Liver (tissue), 9 donors: ENCODE results near the gene GPAT3. TPM values are rescaled to one million over a fixed set of nuclear protein-coding genes. Genes with fewer than 3 reads are reported as not detected.

ENCODE experiments used
- DNase-seq: peaks from one replicate; pipeline ENCODE4 v3.0.0-alpha.2; 2017; ENCODE audit warnings: low spot score
- H3K27ac ChIP-seq, 2 donors: one replicate each; pipeline ENCODE4 v1.7.0; 2013; ENCODE audit warnings: inconsistent platforms in 2 of 2, low read length in 2 of 2, control low read depth in 1 of 2, low read depth in 1 of 2, mild to moderate bottlenecking in 1 of 2
- H3K27me3 ChIP-seq, 4 donors: one replicate each; pipeline versions ENCODE4 v1.6.1 to v1.7.0; 2013; ENCODE audit warnings: low read length in 3 of 4, inconsistent platforms in 1 of 4, mild to moderate bottlenecking in 1 of 4, moderate library complexity in 1 of 4; ENCODE audit not compliant: control insufficient read depth in 4 of 4, insufficient read depth in 4 of 4
- H3K36me3 ChIP-seq, 4 donors: one replicate each; pipeline versions ENCODE4 v1.6.1 to v1.7.0; 2013; ENCODE audit warnings: low read length in 3 of 4, mild to moderate bottlenecking in 3 of 4, low read depth in 1 of 4, moderate library complexity in 1 of 4; ENCODE audit not compliant: control insufficient read depth in 4 of 4, insufficient read depth in 3 of 4
- H3K4me1 ChIP-seq, 4 donors: one replicate each; pipeline versions ENCODE4 v1.6.1 to v1.7.0; 2013; ENCODE audit warnings: low read length in 3 of 4, mild to moderate bottlenecking in 3 of 4, moderate library complexity in 1 of 4; ENCODE audit not compliant: control insufficient read depth in 4 of 4, insufficient read depth in 4 of 4
- H3K4me3 ChIP-seq, 3 donors: one replicate each; pipeline versions ENCODE4 v1.6.1 to v1.7.0; 2013; ENCODE audit warnings: low read length in 3 of 3, control low read depth in 1 of 3, low read depth in 1 of 3, mild to moderate bottlenecking in 1 of 3
- H3K9ac ChIP-seq, 2 donors: one replicate each; pipeline ENCODE4 v1.7.0; 2013; ENCODE audit warnings: low read length in 2 of 2, mild to moderate bottlenecking in 2 of 2, moderate library complexity in 2 of 2, control low read depth in 1 of 2, low read depth in 1 of 2
- H3K9me3 ChIP-seq, 4 donors: one replicate each; pipeline versions ENCODE4 v1.6.1 to v1.7.0; 2013; ENCODE audit warnings: low read length in 3 of 4; ENCODE audit not compliant: control insufficient read depth in 4 of 4
- EGR1 ChIP-seq, 2 donors: IDR thresholded peaks; 2 replicates each; pipeline ENCODE4 v1.6.1; 2016 to 2018; ENCODE audit warnings: antibody characterized with exemption in 2 of 2, low read depth in 2 of 2
- FOXA1 ChIP-seq: IDR thresholded peaks from 2 replicates; pipeline ENCODE4 v1.6.1; 2016; ENCODE audit warnings: antibody characterized with exemption
- FOXA2 ChIP-seq: IDR thresholded peaks from 2 replicates; pipeline ENCODE4 v1.6.1; 2016; ENCODE audit warnings: antibody characterized with exemption
- GABPA ChIP-seq, 2 donors: IDR thresholded peaks in 1 of 2; conservative IDR thresholded peaks in 1 of 2; 2 replicates each; pipeline ENCODE4 v1.6.1; 2016; ENCODE audit warnings: antibody characterized with exemption in 2 of 2, mild to moderate bottlenecking in 1 of 2, moderate library complexity in 1 of 2
- HNF4A ChIP-seq, 2 donors: conservative IDR thresholded peaks; 2 replicates each; pipeline ENCODE4 v1.6.1; 2016; ENCODE audit warnings: antibody characterized with exemption in 2 of 2, mild to moderate bottlenecking in 2 of 2
- HNF4G ChIP-seq: IDR thresholded peaks from 2 replicates; pipeline ENCODE4 v1.6.1; 2016; ENCODE audit warnings: antibody characterized with exemption
- JUND ChIP-seq, 2 donors: IDR thresholded peaks; 2 replicates each; pipeline ENCODE4 v1.6.1; 2016; ENCODE audit warnings: antibody characterized with exemption in 2 of 2
- NR2F2 ChIP-seq: IDR thresholded peaks from 2 replicates; pipeline ENCODE4 v1.6.1; 2016; ENCODE audit warnings: antibody characterized with exemption
- RAD21 ChIP-seq, 2 donors: IDR thresholded peaks; 2 replicates each; pipeline ENCODE4 v1.6.1; 2016; ENCODE audit warnings: antibody characterized with exemption in 2 of 2, mild to moderate bottlenecking in 2 of 2
- RXRA ChIP-seq, 2 donors: IDR thresholded peaks; 2 replicates each; pipeline ENCODE4 v1.6.1; 2017 to 2018; ENCODE audit warnings: antibody characterized with exemption in 2 of 2, mild to moderate bottlenecking in 1 of 2
- SP1 ChIP-seq: IDR thresholded peaks from 2 replicates; pipeline ENCODE4 v1.6.1; 2018; ENCODE audit warnings: antibody characterized with exemption, mild to moderate bottlenecking
- TAF1 ChIP-seq: conservative IDR thresholded peaks from 2 replicates; pipeline ENCODE4 v1.6.1; 2016; ENCODE audit warnings: antibody characterized with exemption, mild to moderate bottlenecking
- YY1 ChIP-seq: IDR thresholded peaks from 2 replicates; pipeline ENCODE4 v1.6.1; 2016; ENCODE audit warnings: antibody characterized with exemption, mild to moderate bottlenecking
- WGBS: extraction: QIAGEN DNeasy Blood & Tissue Kit; methylation state at CpG from one replicate; pipeline ENCODE4 v1.1.7; 2013; 5-methylcytosine and 5-hydroxymethylcytosine counted together
- polyA plus RNA-seq, 2 donors: library from polyadenylated mRNA; stranded (reverse) in 1 of 2; unstranded in 1 of 2; fragments of 200-250 nt in 1 of 2; fragments of >200 nt in 1 of 2; fragmentation: Nextera tagmentation in 1 of 2; extraction: Ambion mirVana in 1 of 2; gene quantifications; one replicate each; pipeline versions ENCODE4 v1.2.1 to v1.2.3, GENCODE V29; 2013 to 2015
- total RNA-seq, 2 donors: library from RNA; depleted of rRNA; stranded (reverse); fragments of >200 nt; gene quantifications; one replicate each; pipeline ENCODE4 v1.2.3, GENCODE V29; 2014
- TF ChIP-seq, protein P1 (sequence below): IDR thresholded peaks from 2 replicates; pipeline ENCODE4 v1.6.1; 2016; ENCODE audit warnings: antibody characterized with exemption
- TF ChIP-seq, protein P2 (sequence below): fragments of 150-350 bp; IDR thresholded peaks from 2 replicates; pipeline ENCODE4 v1.5.1; 2017; ENCODE audit warnings: improper control_type of control experiment, low read depth, low read length; ENCODE audit not compliant: missing input control
- TF ChIP-seq, protein P3 (sequence below): IDR thresholded peaks from 2 replicates; pipeline ENCODE4 v1.6.1; 2016; ENCODE audit warnings: antibody characterized with exemption, mild to moderate bottlenecking
- TF ChIP-seq, protein P4 (sequence below): IDR thresholded peaks from 2 replicates; pipeline ENCODE4 v1.6.1; 2016; ENCODE audit warnings: antibody characterized with exemption
- TF ChIP-seq, protein P5 (sequence below): IDR thresholded peaks from 2 replicates; pipeline ENCODE4 v1.6.1; 2016; ENCODE audit warnings: antibody characterized with exemption
- donor health status: healthy.
- donor health status: healthy.
- donor health status: healthy.
- donor health status: healthy.
- donor health status: healthy.

GPAT3 gene
- total and polyA plus RNA-seq, 4 donors = 1.8 to 6.2 (median 4.5) TPM

DNA sequence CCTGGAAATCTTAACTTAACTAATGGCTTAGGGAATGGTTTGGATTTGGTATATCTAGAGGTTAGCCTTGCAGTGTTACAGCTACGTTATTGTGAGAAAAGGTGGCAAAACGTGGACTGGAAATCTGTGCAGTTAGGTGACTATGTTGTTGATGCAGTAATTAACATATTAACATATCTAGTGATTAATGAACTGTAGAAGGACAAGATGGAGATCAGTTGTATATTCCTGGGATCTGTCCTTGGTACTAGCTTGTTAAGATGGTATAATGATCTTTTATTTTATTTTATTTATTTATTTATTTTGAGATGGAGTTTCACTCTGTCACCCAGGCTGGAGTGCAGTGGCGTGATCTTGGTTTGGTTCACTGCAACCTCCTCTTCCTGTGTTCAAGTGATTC is 36.9 kb downstream of the GPAT3 start:
- Histone ChIP-seq H3K9me3 (no peaks in the 10 kb centered on the region), H3K27ac (no peak overlapping the region), H3K27me3 (no peaks in the 10 kb centered on the region), H3K9ac (no peak overlapping the region), H3K4me3 (no peak overlapping the region), H3K36me3 (no peaks in the 10 kb centered on the region), H3K4me1 (peaks cover 2 to 8% (median 5%) of the 10 kb centered on the region in 4 donors)
- no peak for DNase-seq
- TF ChIP-seq, protein P1, sequence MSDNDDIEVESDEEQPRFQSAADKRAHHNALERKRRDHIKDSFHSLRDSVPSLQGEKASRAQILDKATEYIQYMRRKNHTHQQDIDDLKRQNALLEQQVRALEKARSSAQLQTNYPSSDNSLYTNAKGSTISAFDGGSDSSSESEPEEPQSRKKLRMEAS = no peak
- no peak for TF ChIP-seq EGR1 (IDR thresholded peaks at IDR 0.05; ENCODE audit: low read depth in 2 of 2)
- TF ChIP-seq TAF1 = no peak
- no peak for TF ChIP-seq RXRA (IDR thresholded peaks at IDR 0.05)
- TF ChIP-seq SP1 = no peak
- no peak for TF ChIP-seq FOXA2
- TF ChIP-seq, protein P2, sequence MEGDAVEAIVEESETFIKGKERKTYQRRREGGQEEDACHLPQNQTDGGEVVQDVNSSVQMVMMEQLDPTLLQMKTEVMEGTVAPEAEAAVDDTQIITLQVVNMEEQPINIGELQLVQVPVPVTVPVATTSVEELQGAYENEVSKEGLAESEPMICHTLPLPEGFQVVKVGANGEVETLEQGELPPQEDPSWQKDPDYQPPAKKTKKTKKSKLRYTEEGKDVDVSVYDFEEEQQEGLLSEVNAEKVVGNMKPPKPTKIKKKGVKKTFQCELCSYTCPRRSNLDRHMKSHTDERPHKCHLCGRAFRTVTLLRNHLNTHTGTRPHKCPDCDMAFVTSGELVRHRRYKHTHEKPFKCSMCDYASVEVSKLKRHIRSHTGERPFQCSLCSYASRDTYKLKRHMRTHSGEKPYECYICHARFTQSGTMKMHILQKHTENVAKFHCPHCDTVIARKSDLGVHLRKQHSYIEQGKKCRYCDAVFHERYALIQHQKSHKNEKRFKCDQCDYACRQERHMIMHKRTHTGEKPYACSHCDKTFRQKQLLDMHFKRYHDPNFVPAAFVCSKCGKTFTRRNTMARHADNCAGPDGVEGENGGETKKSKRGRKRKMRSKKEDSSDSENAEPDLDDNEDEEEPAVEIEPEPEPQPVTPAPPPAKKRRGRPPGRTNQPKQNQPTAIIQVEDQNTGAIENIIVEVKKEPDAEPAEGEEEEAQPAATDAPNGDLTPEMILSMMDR = no peak
- no peak for TF ChIP-seq GABPA (IDR thresholded peaks at IDR 0.05 in 1 of 2, conservative IDR thresholded peaks at IDR 0.05 in 1 of 2)
- no peak for TF ChIP-seq JUND (IDR thresholded peaks at IDR 0.05)
- no peak for TF ChIP-seq HNF4A (conservative IDR thresholded peaks at IDR 0.05)
- no peak for TF ChIP-seq NR2F2
- TF ChIP-seq, protein P3, sequence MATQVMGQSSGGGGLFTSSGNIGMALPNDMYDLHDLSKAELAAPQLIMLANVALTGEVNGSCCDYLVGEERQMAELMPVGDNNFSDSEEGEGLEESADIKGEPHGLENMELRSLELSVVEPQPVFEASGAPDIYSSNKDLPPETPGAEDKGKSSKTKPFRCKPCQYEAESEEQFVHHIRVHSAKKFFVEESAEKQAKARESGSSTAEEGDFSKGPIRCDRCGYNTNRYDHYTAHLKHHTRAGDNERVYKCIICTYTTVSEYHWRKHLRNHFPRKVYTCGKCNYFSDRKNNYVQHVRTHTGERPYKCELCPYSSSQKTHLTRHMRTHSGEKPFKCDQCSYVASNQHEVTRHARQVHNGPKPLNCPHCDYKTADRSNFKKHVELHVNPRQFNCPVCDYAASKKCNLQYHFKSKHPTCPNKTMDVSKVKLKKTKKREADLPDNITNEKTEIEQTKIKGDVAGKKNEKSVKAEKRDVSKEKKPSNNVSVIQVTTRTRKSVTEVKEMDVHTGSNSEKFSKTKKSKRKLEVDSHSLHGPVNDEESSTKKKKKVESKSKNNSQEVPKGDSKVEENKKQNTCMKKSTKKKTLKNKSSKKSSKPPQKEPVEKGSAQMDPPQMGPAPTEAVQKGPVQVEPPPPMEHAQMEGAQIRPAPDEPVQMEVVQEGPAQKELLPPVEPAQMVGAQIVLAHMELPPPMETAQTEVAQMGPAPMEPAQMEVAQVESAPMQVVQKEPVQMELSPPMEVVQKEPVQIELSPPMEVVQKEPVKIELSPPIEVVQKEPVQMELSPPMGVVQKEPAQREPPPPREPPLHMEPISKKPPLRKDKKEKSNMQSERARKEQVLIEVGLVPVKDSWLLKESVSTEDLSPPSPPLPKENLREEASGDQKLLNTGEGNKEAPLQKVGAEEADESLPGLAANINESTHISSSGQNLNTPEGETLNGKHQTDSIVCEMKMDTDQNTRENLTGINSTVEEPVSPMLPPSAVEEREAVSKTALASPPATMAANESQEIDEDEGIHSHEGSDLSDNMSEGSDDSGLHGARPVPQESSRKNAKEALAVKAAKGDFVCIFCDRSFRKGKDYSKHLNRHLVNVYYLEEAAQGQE = no peak
- TF ChIP-seq FOXA1 = no peak
- TF ChIP-seq RAD21 (IDR thresholded peaks at IDR 0.05) = no peak
- TF ChIP-seq YY1 = no peak
- TF ChIP-seq, protein P4, sequence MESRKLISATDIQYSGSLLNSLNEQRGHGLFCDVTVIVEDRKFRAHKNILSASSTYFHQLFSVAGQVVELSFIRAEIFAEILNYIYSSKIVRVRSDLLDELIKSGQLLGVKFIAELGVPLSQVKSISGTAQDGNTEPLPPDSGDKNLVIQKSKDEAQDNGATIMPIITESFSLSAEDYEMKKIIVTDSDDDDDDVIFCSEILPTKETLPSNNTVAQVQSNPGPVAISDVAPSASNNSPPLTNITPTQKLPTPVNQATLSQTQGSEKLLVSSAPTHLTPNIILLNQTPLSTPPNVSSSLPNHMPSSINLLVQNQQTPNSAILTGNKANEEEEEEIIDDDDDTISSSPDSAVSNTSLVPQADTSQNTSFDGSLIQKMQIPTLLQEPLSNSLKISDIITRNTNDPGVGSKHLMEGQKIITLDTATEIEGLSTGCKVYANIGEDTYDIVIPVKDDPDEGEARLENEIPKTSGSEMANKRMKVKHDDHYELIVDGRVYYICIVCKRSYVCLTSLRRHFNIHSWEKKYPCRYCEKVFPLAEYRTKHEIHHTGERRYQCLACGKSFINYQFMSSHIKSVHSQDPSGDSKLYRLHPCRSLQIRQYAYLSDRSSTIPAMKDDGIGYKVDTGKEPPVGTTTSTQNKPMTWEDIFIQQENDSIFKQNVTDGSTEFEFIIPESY = no peak
- WGBS = 87% methylated on average over 3 of the region's 3 CpGs

DNA sequence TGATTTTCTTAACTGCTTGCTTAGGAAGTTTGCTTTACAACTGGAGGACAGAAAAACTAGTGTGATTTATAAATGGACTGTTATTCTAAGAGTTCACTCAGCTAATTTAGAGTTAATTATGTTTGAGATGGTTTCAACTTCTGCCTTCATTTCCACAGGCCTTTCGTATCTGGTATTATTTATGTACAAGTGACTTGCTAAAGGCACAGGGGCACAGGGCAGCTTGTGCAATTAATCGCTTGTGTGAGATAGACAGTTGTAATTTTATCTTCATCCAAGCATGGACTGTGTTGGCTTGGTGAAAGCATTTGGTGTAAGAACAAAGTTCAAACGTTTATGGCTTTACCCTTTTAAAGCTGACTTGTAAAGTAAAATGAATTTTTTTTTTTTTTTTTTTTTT is 38.3 kb downstream of the GPAT3 start:
- 17% methylated on average over 3 of the region's 3 CpGs for WGBS
- TF ChIP-seq EGR1 (IDR thresholded peaks at IDR 0.05; ENCODE audit: low read depth in 2 of 2) = peak in 1 of 2 donors; percentile 51
- TF ChIP-seq, protein P1 = peak; percentile 88
- peak; percentile 58 for TF ChIP-seq FOXA1
- TF ChIP-seq, protein P2 = no peak
- TF ChIP-seq, protein P5, sequence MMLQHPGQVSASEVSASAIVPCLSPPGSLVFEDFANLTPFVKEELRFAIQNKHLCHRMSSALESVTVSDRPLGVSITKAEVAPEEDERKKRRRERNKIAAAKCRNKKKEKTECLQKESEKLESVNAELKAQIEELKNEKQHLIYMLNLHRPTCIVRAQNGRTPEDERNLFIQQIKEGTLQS = no peak
- TF ChIP-seq TAF1 = no peak
- TF ChIP-seq RXRA (IDR thresholded peaks at IDR 0.05) = peak; percentile 79 to 92
- TF ChIP-seq, protein P3 = peak; percentile 47
- peak; percentile 78 for TF ChIP-seq HNF4G
- TF ChIP-seq YY1 = peak; percentile 58
- no peak for TF ChIP-seq GABPA (IDR thresholded peaks at IDR 0.05 in 1 of 2, conservative IDR thresholded peaks at IDR 0.05 in 1 of 2)

More for the DNA sequence above, 38.3 kb downstream of the GPAT3 start:
- no peak overlapping the region for H3K9ac ChIP-seq
- H3K36me3 ChIP-seq = no peaks in the 10 kb centered on the region
- H3K4me3 ChIP-seq = no peak overlapping the region
- no peaks in the 10 kb centered on the region for H3K9me3 ChIP-seq
- no peak for DNase-seq
- H3K27ac ChIP-seq = peak overlapping the region in 1 of 2 donors; percentile 25
- H3K4me1 ChIP-seq = peaks cover 2 to 13% (median 7%) of the 10 kb centered on the region in 4 donors
- no peaks in the 10 kb centered on the region for H3K27me3 ChIP-seq
